Tibial nerve (tissue), 4 donors: Measurements from ENCODE around the gene KRT25. TPM values are rescaled to one million over a fixed set of nuclear protein-coding genes. Genes with fewer than 3 reads are reported as not detected.

ENCODE experiments used
- DNase-seq, 2 donors: peaks; one replicate each; pipeline ENCODE4 v3.0.0-alpha.2; 2019; ENCODE audit warnings: low spot score in 2 of 2
- H3K27ac ChIP-seq, 4 donors: fragments of 200-600 bp; sonication (generic) in 3 of 4; one replicate each; pipeline ENCODE4 v1.5.1; 2017 to 2019; ENCODE audit warnings: mild to moderate bottlenecking in 1 of 4
- H3K27me3 ChIP-seq, 2 donors: fragments of 200-600 bp; sonication (generic) in 1 of 2; one replicate each; pipeline versions ENCODE4 v1.5.1 to v1.6.0; 2017 to 2019
- H3K36me3 ChIP-seq, 3 donors: fragments of 200-600 bp; sonication (generic); one replicate each; pipeline ENCODE4 v1.5.1; 2018 to 2019
- H3K4me1 ChIP-seq, 4 donors: fragments of 200-600 bp; sonication (generic) in 3 of 4; one replicate each; pipeline ENCODE4 v1.5.1; 2017 to 2019
- H3K4me3 ChIP-seq, 4 donors: fragments of 200-600 bp; sonication (generic) in 3 of 4; one replicate each; pipeline ENCODE4 v1.5.1; 2017 to 2019; ENCODE audit warnings: mild to moderate bottlenecking in 1 of 4, moderate library complexity in 1 of 4
- H3K9me3 ChIP-seq, 4 donors: fragments of 200-600 bp; sonication (generic) in 3 of 4; one replicate each; pipeline ENCODE4 v1.5.1; 2017 to 2019
- EP300 ChIP-seq, 2 donors: sonication (generic); formaldehyde crosslinking; IDR thresholded peaks; one replicate each; pipeline ENCODE4 v1.6.1; 2017; ENCODE audit warnings: antibody characterized with exemption in 2 of 2, mild to moderate bottlenecking in 1 of 2
- POLR2A ChIP-seq, 2 donors: fragments of 450-650 bp; IDR thresholded peaks; one replicate each; pipeline ENCODE4 v1.6.1; 2017; ENCODE audit warnings: antibody characterized with exemption in 2 of 2, mild to moderate bottlenecking in 2 of 2, moderate library complexity in 2 of 2
- WGBS, 2 donors: methylation state at CpG; one replicate each; pipeline ENCODE4 v1.1.5; 2018; 5-methylcytosine and 5-hydroxymethylcytosine counted together
- total RNA-seq, 4 donors: library from RNA; depleted of rRNA; stranded (reverse); fragments of >200 nt; gene quantifications; one replicate each; pipeline ENCODE4 v1.1.0, GENCODE V29; 2016
- TF ChIP-seq, protein P1 (sequence below), 5 experiments: fragments of 200-600 bp in 3 of 5; fragments of 450-650 bp in 2 of 5; sonication (generic) in 3 of 5; IDR thresholded peaks; one replicate each; pipeline ENCODE4 v1.5.1; 2016 to 2019; ENCODE audit warnings: antibody characterized with exemption in 5 of 5, mild to moderate bottlenecking in 3 of 5, moderate library complexity in 2 of 5

The KRT25 gene
- total RNA-seq, 4 donors from 2014 or later: 0.22 to 0.84 (median 0.39) TPM; not detected in 1

DNA sequence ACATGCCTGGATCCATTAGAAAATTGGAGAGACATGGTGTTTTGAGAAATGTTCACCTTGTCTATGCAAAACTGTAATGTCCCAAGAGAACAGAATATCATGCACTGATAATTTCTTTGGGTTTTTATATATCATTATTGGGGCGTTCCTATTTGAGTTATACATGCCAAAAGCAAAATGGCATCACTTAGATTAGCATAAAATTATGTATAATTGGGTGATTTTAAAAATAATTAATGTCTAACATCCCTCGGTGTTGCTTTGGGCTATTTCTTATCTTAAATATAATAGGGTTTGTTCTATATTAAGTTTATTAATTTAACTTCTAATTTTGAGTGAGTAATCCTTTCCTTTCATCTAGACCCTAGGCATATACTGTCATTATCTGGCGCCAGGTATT lies 44.7 kb upstream of the KRT25 start, which contains the start of gene KRT28:
KRT28 (minus strand) TSS at position 101 of the 400 bp plus-strand sequence; CDS start at position 35, 66 bp downstream.
- WGBS, 2 donors: 81 to 83% methylated on average over 3 of the region's 3 CpGs

GRCh38 chr17:40796846-40797245 lies 41.7 kb upstream of the KRT25 start:
- H3K4me3 ChIP-seq: no peak overlapping the region
- no peaks in the 10 kb centered on the region for H3K36me3 ChIP-seq
- WGBS, 2 donors: 76 to 84% methylated on average over 26 to 27 of the region's 27 CpGs
- DNase-seq: no peak
- H3K9me3 ChIP-seq: no peaks in the 10 kb centered on the region
- TF ChIP-seq POLR2A (IDR thresholded peaks at IDR 0.05): no peak
- no peak for TF ChIP-seq EP300 (IDR thresholded peaks at IDR 0.05)
- TF ChIP-seq, protein P1, sequence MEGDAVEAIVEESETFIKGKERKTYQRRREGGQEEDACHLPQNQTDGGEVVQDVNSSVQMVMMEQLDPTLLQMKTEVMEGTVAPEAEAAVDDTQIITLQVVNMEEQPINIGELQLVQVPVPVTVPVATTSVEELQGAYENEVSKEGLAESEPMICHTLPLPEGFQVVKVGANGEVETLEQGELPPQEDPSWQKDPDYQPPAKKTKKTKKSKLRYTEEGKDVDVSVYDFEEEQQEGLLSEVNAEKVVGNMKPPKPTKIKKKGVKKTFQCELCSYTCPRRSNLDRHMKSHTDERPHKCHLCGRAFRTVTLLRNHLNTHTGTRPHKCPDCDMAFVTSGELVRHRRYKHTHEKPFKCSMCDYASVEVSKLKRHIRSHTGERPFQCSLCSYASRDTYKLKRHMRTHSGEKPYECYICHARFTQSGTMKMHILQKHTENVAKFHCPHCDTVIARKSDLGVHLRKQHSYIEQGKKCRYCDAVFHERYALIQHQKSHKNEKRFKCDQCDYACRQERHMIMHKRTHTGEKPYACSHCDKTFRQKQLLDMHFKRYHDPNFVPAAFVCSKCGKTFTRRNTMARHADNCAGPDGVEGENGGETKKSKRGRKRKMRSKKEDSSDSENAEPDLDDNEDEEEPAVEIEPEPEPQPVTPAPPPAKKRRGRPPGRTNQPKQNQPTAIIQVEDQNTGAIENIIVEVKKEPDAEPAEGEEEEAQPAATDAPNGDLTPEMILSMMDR (IDR thresholded peaks at IDR 0.05): no peak
- H3K27ac ChIP-seq: no peak overlapping the region
- H3K4me1 ChIP-seq: peaks cover 0 to 5% (median 0%) of the 10 kb centered on the region in 4 donors
- H3K27me3 ChIP-seq: peaks cover 0 to 42% of the 10 kb centered on the region in 2 donors

More for the DNA sequence above, 44.7 kb upstream of the KRT25 start, which contains the start of gene KRT28:
- no peak within 1 kb of the TSS for H3K4me3 ChIP-seq
- peaks cover 0 to 6% (median 0%) of the 10 kb centered on the region in 4 donors for H3K4me1 ChIP-seq
- H3K27ac ChIP-seq: no peak within 1 kb of the TSS
- no peaks in the 10 kb centered on the region for H3K36me3 ChIP-seq
- no peaks in the 10 kb centered on the region for H3K9me3 ChIP-seq
- H3K27me3 ChIP-seq: peaks cover 0 to 61% of the 10 kb centered on the region in 2 donors
- TF ChIP-seq, protein P1 (IDR thresholded peaks at IDR 0.05): no peak
- TF ChIP-seq EP300 (IDR thresholded peaks at IDR 0.05) (no peak), POLR2A (IDR thresholded peaks at IDR 0.05) (no peak)
- DNase-seq: no peak

- 77% methylated on average over 10 of the region's 10 CpGs for WGBS, 2 donors
- no peaks in the 10 kb centered on the region for H3K36me3 ChIP-seq
- H3K4me3 ChIP-seq: no peak overlapping the region
- H3K4me1 ChIP-seq: peaks cover 0 to 20% (median 3%) of the 10 kb centered on the region in 4 donors
- DNase-seq: no peak
- H3K9me3 ChIP-seq: no peaks in the 10 kb centered on the region
- H3K27me3 ChIP-seq: peaks cover 0 to 28% of the 10 kb centered on the region in 2 donors
- no peak overlapping the region for H3K27ac ChIP-seq
- TF ChIP-seq, protein P1 (IDR thresholded peaks at IDR 0.05): no peak
- TF ChIP-seq POLR2A (IDR thresholded peaks at IDR 0.05): no peak
- no peak for TF ChIP-seq EP300 (IDR thresholded peaks at IDR 0.05)
Measured at GRCh38 chr17:40795019-40795667, 40.0 kb upstream of the KRT25 start.

DNA sequence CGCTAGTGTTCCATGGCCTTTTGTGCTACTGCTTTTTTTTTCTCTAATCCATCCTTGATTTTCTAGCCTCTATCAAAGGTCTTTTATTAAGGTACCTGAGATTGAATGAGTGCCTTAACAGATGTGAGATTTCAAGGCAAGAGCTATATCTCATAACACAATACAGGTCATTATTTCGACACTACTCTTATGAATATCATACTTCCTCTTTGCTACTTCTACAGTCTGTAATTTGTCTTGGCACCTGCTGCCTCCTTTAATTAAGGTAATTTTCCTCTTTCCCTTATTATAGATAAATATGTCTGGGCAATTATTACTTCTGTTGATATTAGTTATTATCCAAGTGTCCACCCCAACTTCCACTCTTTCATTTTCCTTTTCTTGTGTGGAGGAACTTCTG lies 39.3 kb upstream of the KRT25 start:
- H3K27me3 ChIP-seq: peaks cover 0 to 21% of the 10 kb centered on the region in 2 donors
- no peaks in the 10 kb centered on the region for H3K9me3 ChIP-seq
- DNase-seq: no peak
- H3K4me3 ChIP-seq: no peak overlapping the region
- TF ChIP-seq POLR2A (IDR thresholded peaks at IDR 0.05) (no peak), EP300 (IDR thresholded peaks at IDR 0.05) (no peak)
- TF ChIP-seq, protein P1 (IDR thresholded peaks at IDR 0.05): no peak
- no peaks in the 10 kb centered on the region for H3K36me3 ChIP-seq
- WGBS, 2 donors: 92 to 93% methylated on average over 2 of the region's 2 CpGs
- H3K27ac ChIP-seq: no peak overlapping the region
- peaks cover 0 to 25% (median 3%) of the 10 kb centered on the region in 4 donors for H3K4me1 ChIP-seq

- H3K9me3 ChIP-seq: no peaks in the 10 kb centered on the region
- no peak overlapping the region for H3K27ac ChIP-seq
- TF ChIP-seq, protein P1 (IDR thresholded peaks at IDR 0.05): no peak
- no peak for TF ChIP-seq POLR2A (IDR thresholded peaks at IDR 0.05)
- TF ChIP-seq EP300 (IDR thresholded peaks at IDR 0.05): no peak
- no peak overlapping the region for H3K4me3 ChIP-seq
- peaks cover 0 to 17% of the 10 kb centered on the region in 2 donors for H3K27me3 ChIP-seq
- H3K4me1 ChIP-seq: peaks cover 0 to 32% (median 3%) of the 10 kb centered on the region in 4 donors
- DNase-seq: no peak
- WGBS, 2 donors: 53 to 66% methylated on average over 10 of the region's 10 CpGs
- H3K36me3 ChIP-seq: no peaks in the 10 kb centered on the region
Measured at GRCh38 chr17:40793832-40794231, 38.7 kb upstream of the KRT25 start.
